Measurements from ENCODE around the gene PLBD2. TPM values are rescaled to one million over a fixed set of nuclear protein-coding genes. Genes with fewer than 3 reads are reported as not detected.

Gene PLBD2
- total RNA-seq, 1 donor from 2014 or later, result 44.8 TPM

GRCh38 chr12:113407931-113408600 lies 49.7 kb downstream of the PLBD2 start:
- no peaks in the 10 kb centered on the region for H3K27me3 ChIP-seq (ENCODE audit: low read depth)
- H3K9me3 ChIP-seq, result no peaks in the 10 kb centered on the region
- H3K4me3 ChIP-seq, result no peak overlapping the region
- intact Hi-C loops (cut with DNase I), result no loop called here
- no peak for ATAC-seq
- no peak for TF ChIP-seq CTCF (IDR thresholded peaks at IDR 0.05)
- H3K36me3 ChIP-seq, result no peaks in the 10 kb centered on the region
- H3K4me1 ChIP-seq, result no peaks in the 10 kb centered on the region
- peak; percentile 2 for DNase-seq
- no peak overlapping the region for H3K27ac ChIP-seq

GRCh38 chr12:113408756-113409298 lies 50.4 kb downstream of the PLBD2 start:
- H3K27me3 ChIP-seq (ENCODE audit: low read depth), result no peaks in the 10 kb centered on the region
- intact Hi-C loops (cut with DNase I), result no loop called here
- no peak overlapping the region for H3K27ac ChIP-seq
- no peaks in the 10 kb centered on the region for H3K36me3 ChIP-seq
- no peak for TF ChIP-seq CTCF (IDR thresholded peaks at IDR 0.05)
- no peaks in the 10 kb centered on the region for H3K4me1 ChIP-seq
- ATAC-seq, result no peak
- H3K4me3 ChIP-seq, result no peak overlapping the region
- H3K9me3 ChIP-seq, result no peaks in the 10 kb centered on the region
- DNase-seq, result peak; percentile 8

- ATAC-seq, result no peak
- TF ChIP-seq CTCF (IDR thresholded peaks at IDR 0.05), result no peak
These were observed 51.2 kb downstream of the PLBD2 start for GRCh38 chr12:113409462-113410124.

GRCh38 chr12:113413488-113413939 lies 55.1 kb downstream of the PLBD2 start:
- no peak overlapping the region for H3K27ac ChIP-seq
- H3K4me3 ChIP-seq, result no peak overlapping the region
- H3K27me3 ChIP-seq (ENCODE audit: low read depth), result peaks cover 3% of the 10 kb centered on the region
- DNase-seq (peak; percentile 42), ATAC-seq (peak; percentile 7 to 29)
- no peaks in the 10 kb centered on the region for H3K9me3 ChIP-seq
- intact Hi-C loops (cut with DNase I), result no loop called here
- H3K36me3 ChIP-seq, result no peaks in the 10 kb centered on the region
- peaks cover 9% of the 10 kb centered on the region for H3K4me1 ChIP-seq
- TF ChIP-seq CTCF (IDR thresholded peaks at IDR 0.05), result no peak

More at GRCh38 chr12:113409462-113410124, 51.2 kb downstream of the PLBD2 start:
- H3K36me3 ChIP-seq, result no peaks in the 10 kb centered on the region
- H3K4me3 ChIP-seq, result no peak overlapping the region
- peaks cover 3% of the 10 kb centered on the region for H3K27me3 ChIP-seq (ENCODE audit: low read depth)
- no peaks in the 10 kb centered on the region for H3K9me3 ChIP-seq
- H3K4me1 ChIP-seq, result no peaks in the 10 kb centered on the region
- no peak overlapping the region for H3K27ac ChIP-seq
- peak; percentile 22 for DNase-seq
- intact Hi-C loops (cut with DNase I), result no loop called here

- H3K27me3 ChIP-seq (ENCODE audit: low read depth), result peaks cover 3% of the 10 kb centered on the region
- DNase-seq (no peak), ATAC-seq (no peak)
- H3K4me1 ChIP-seq, result peaks cover 11% of the 10 kb centered on the region
- no peak overlapping the region for H3K27ac ChIP-seq
- no peaks in the 10 kb centered on the region for H3K9me3 ChIP-seq
- no peak for TF ChIP-seq CTCF (IDR thresholded peaks at IDR 0.05)
- no peak overlapping the region for H3K4me3 ChIP-seq
- intact Hi-C loops (cut with DNase I), result no loop called here
- no peaks in the 10 kb centered on the region for H3K36me3 ChIP-seq
These were observed 56.2 kb downstream of the PLBD2 start for GRCh38 chr12:113414519-113415038.

All from lower lobe of right lung (tissue), 2 donors.